Mammary epithelial cell (primary cell): ENCODE measurements around the gene LIFR.

Source experiments
- CTCF ChIP-seq, 2 donors: IDR thresholded peaks in 1 of 2; conservative IDR thresholded peaks in 1 of 2; 2 replicates each; pipeline ENCODE4 v1.5.1; 2011 to 2012; ENCODE audit warnings: inconsistent platforms in 2 of 2, low read length in 2 of 2, mild to moderate bottlenecking in 2 of 2, control low read depth in 1 of 2, low read depth in 1 of 2; ENCODE audit not compliant: insufficient read depth in 1 of 2; ENCODE audit errors: extremely low read depth in 1 of 2
- EZH2 ChIP-seq: IDR thresholded peaks from 2 replicates; pipeline ENCODE4 v1.6.1; 2012; ENCODE audit warnings: low read length, inconsistent platforms, borderline replicate concordance

- TF ChIP-seq CTCF (conservative IDR thresholded peaks at IDR 0.05 in 1 of 2, IDR thresholded peaks at IDR 0.05 in 1 of 2; ENCODE audit: extremely low read depth in 1 of 2, insufficient read depth in 1 of 2, low read depth in 1 of 2, low read length in 2 of 2) (peak; percentile 98), EZH2 (no peak)
Observed at GRCh38 chr5:38441453-38442246, 114.8 kb downstream of the LIFR start.
